Karpas-422 (cell line): ENCODE measurements around the gene NFATC2IP. TPM values are rescaled to one million over a fixed set of nuclear protein-coding genes. Genes with fewer than 3 reads are reported as not detected.
"Not testable (repeated sequence)": the region's sequence is repeated elsewhere in the genome, so short reads cannot be mapped to it uniquely, and the experiment has no call there.

Source experiments
- DNase-seq: peaks from one replicate; pipeline ENCODE4 v3.0.0-alpha.2; 2015
- H2AFZ ChIP-seq: fragments of 200-600 bp; sonication (generic); 2 replicates; pipeline ENCODE4 v1.6.1; 2014; ENCODE audit warnings: antibody characterized with exemption, low read length, mixed read lengths
- H3K27ac ChIP-seq: fragments of 200-600 bp; sonication (generic); 2 replicates; pipeline ENCODE4 v1.5.1; 2014; ENCODE audit warnings: mild to moderate bottlenecking, low read length, moderate library complexity
- H3K27me3 ChIP-seq: fragments of 200-600 bp; sonication (generic); 2 replicates; pipeline ENCODE4 v1.6.1; 2014; ENCODE audit warnings: low read length, mixed read lengths
- H3K36me3 ChIP-seq: fragments of 200-600 bp; sonication (generic); 2 replicates; pipeline ENCODE4 v1.6.1; 2014; ENCODE audit warnings: low read length, mixed read lengths; ENCODE audit not compliant: insufficient read depth
- H3K4me1 ChIP-seq: fragments of 200-600 bp; sonication (generic); 2 replicates; pipeline ENCODE4 v1.6.1; 2014; ENCODE audit warnings: mild to moderate bottlenecking, low read length, mixed read lengths
- H3K4me2 ChIP-seq: fragments of 200-600 bp; sonication (generic); 2 replicates; pipeline ENCODE4 v1.6.1; 2014; ENCODE audit warnings: low read length, low read depth, mild to moderate bottlenecking; ENCODE audit not compliant: poor library complexity, severe bottlenecking
- H3K4me3 ChIP-seq: fragments of 200-600 bp; sonication (generic); 2 replicates; pipeline ENCODE4 v1.5.1; 2014; ENCODE audit warnings: mild to moderate bottlenecking, antibody characterized with exemption, low read length, mixed read lengths
- H3K79me2 ChIP-seq: fragments of 200-600 bp; sonication (generic); 2 replicates; pipeline ENCODE4 v1.6.1; 2014; ENCODE audit warnings: mild to moderate bottlenecking, low read length, mixed read lengths
- H3K9ac ChIP-seq: fragments of 200-600 bp; sonication (generic); 2 replicates; pipeline ENCODE4 v1.6.0; 2014; ENCODE audit warnings: low read length
- H3K9me2 ChIP-seq: fragments of 200-600 bp; sonication (generic), shearing (Covaris generic); replicated peaks from 2 replicates; pipeline ENCODE4 v1.6.0; 2014; ENCODE audit warnings: mild to moderate bottlenecking, low read length, moderate library complexity; ENCODE audit not compliant: insufficient read depth
- H3K9me3 ChIP-seq: fragments of 300-700, 200-600 bp; sonication (generic); 2 replicates; pipeline ENCODE4 v1.6.1; 2014; ENCODE audit warnings: low read length, mixed read lengths
- H4K20me1 ChIP-seq: fragments of 200-600 bp; sonication (generic); 2 replicates; pipeline ENCODE4 v1.6.1; 2014; ENCODE audit warnings: mild to moderate bottlenecking, antibody characterized with exemption, low read length, low read depth; ENCODE audit not compliant: insufficient read depth
- total RNA-seq: library from RNA; depleted of rRNA; stranded (reverse); fragments of >200 nt; shearing (Covaris generic); gene quantifications from 2 replicates; pipeline ENCODE4 v1.2.3, GENCODE V29; 2014; ENCODE audit warnings: low replicate concordance

The NFATC2IP gene
- total RNA-seq, 1 experiment from 2014 or later: 64.0 TPM

DNA sequence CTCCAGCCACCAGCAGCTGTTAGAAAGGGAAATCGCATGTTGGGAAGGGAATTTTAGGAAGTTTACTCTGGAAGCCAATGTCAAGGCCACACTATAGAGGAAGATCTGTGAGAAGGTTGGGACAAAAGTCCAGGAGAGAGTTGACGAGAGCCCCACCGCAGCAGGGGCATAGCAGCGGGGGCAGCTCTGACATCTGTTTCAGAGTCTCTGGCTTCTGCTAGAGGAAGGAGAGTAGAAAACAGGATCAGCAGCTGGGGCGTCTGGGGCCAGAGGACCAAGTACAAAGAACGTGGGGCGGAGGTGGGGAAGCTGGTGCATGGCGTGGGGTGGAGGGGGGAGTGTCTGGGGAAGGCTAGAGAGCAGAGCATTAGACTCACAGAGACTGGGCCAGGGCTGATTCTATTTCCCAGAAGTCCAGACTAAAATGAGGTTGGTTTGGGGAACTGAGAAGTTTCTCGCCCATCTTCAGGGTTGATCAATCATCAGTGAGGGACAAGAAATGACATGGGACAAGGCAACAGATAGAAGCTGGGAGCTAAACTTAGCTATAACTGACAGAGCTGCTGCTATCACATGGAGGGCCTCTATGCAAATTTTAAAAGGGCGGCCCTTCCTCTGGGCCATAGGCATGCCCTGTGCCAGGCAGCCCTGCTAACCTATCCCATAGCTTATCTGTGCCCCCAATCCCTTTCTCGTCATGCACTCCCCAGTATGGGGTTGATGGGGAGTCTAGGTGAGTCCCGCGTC is 26.9 kb upstream of the NFATC2IP start:
- Histone ChIP-seq H3K27ac (peak overlapping the region; percentile 98), H3K27me3 (no peaks in the 10 kb centered on the region), H3K79me2 (peaks cover 10% of the 10 kb centered on the region), H3K9me2 (no peaks in the 10 kb centered on the region), H4K20me1 (no peaks in the 10 kb centered on the region), H2AFZ (no peak overlapping the region), H3K4me2 (peak overlapping the region; percentile 86), H3K9me3 (no peaks in the 10 kb centered on the region), H3K4me3 (peak overlapping the region; percentile 71), H3K9ac (peak overlapping the region; percentile 94), H3K36me3 (peaks cover 13% of the 10 kb centered on the region), H3K4me1 (peaks cover 23% of the 10 kb centered on the region)
- DNase-seq: peak; percentile 96

GRCh38 chr16:28924399-28924761 is 26.4 kb upstream of the NFATC2IP start:
- Histone ChIP-seq H2AFZ (no peak overlapping the region), H3K36me3 (peaks cover 8% of the 10 kb centered on the region), H3K79me2 (peaks cover 10% of the 10 kb centered on the region), H4K20me1 (no peaks in the 10 kb centered on the region), H3K27me3 (no peaks in the 10 kb centered on the region), H3K9me2 (no peaks in the 10 kb centered on the region), H3K4me3 (peak overlapping the region; percentile 71), H3K9ac (peak overlapping the region; percentile 94), H3K4me1 (peaks cover 23% of the 10 kb centered on the region), H3K27ac (peak overlapping the region; percentile 98), H3K4me2 (peak overlapping the region; percentile 86), H3K9me3 (no peaks in the 10 kb centered on the region)
- DNase-seq: no peak

DNA sequence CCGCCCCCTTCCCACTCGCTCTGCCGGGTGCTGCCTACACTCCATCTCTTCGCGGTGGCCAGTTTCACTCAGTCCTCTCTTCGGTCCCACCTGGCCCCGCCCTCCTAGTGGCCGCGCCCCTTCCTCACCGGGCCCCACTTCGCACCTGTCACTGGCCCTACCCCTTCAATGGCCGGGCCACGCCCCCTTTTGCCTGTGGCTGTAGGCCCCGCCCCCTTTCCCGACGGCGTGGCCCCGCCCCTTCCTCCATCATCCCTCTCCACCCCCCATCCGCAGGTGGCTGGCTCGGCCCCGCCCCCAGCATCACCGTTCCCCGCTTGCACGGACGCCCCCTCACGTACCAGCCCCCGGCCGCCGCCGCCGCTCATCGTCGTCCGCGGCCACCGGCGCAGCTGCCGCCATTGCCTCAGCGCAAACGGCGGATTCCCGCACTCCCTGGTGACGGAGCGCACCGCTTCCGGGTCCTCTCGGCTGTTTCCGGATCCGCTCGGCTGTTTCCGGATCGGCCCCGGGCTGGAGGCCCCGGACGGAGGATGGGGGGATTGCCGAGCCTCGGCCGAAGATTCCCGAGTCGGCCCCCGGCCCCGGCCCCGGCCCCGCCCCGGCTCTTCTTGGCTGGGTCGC is 25.9 kb upstream of the NFATC2IP start, which contains the start of gene RABEP2:
Gene RABEP2 (minus strand): TSS at position 477 of the 624 bp plus-strand sequence. CDS start 75 bp downstream, at position 402.
- H3K9me3 ChIP-seq: no peaks in the 10 kb centered on the region
- peak within 1 kb of the TSS; percentile 94 for H3K9ac ChIP-seq
- H3K4me3 ChIP-seq: peak within 1 kb of the TSS; percentile 71
- peaks cover 23% of the 10 kb centered on the region for H3K4me1 ChIP-seq
- H3K79me2 ChIP-seq: peaks cover 10% of the 10 kb centered on the region
- no peaks in the 10 kb centered on the region for H4K20me1 ChIP-seq
- H3K4me2 ChIP-seq: peak within 1 kb of the TSS; percentile 86
- no peaks in the 10 kb centered on the region for H3K27me3 ChIP-seq
- peak; percentile 98 for DNase-seq
- peak within 1 kb of the TSS; percentile 98 for H3K27ac ChIP-seq
- peaks cover 5% of the 10 kb centered on the region for H3K36me3 ChIP-seq
- peak within 1 kb of the TSS; percentile 69; the same call in 1 of the 2 replicates for H2AFZ ChIP-seq
- no peaks in the 10 kb centered on the region for H3K9me2 ChIP-seq

GRCh38 chr16:28925386-28926228 is 25.1 kb upstream of the NFATC2IP start:
- Histone ChIP-seq H3K4me3 (peak overlapping the region; percentile 71), H3K4me1 (peaks cover 30% of the 10 kb centered on the region), H3K9me2 (no peaks in the 10 kb centered on the region), H3K27ac (peak overlapping the region; percentile 98), H3K9me3 (no peaks in the 10 kb centered on the region), H3K4me2 (peak overlapping the region; percentile 86), H3K27me3 (no peaks in the 10 kb centered on the region), H3K9ac (peak overlapping the region; percentile 94), H4K20me1 (no peaks in the 10 kb centered on the region), H3K79me2 (peaks cover 10% of the 10 kb centered on the region), H2AFZ (no peak overlapping the region), H3K36me3 (peaks cover 5% of the 10 kb centered on the region)
- DNase-seq: peak; percentile 95

GRCh38 chr16:28926284-28926683 is 24.5 kb upstream of the NFATC2IP start:
- peaks cover 37% of the 10 kb centered on the region for H3K4me1 ChIP-seq
- H3K9me2 ChIP-seq, H4K20me1 ChIP-seq, H3K79me2 ChIP-seq, H2AFZ ChIP-seq, H3K9me3 ChIP-seq, DNase-seq, H3K27me3 ChIP-seq, H3K36me3 ChIP-seq: not testable (repeated sequence)
- peak overlapping the region; percentile 71 for H3K4me3 ChIP-seq
- peak overlapping the region; percentile 94 for H3K9ac ChIP-seq
- H3K27ac ChIP-seq: peak overlapping the region; percentile 98
- H3K4me2 ChIP-seq: peak overlapping the region; percentile 86

GRCh38 chr16:28927815-28928214 is 22.9 kb upstream of the NFATC2IP start:
- Histone ChIP-seq H3K27me3 (no peaks in the 10 kb centered on the region), H3K4me2 (no peak overlapping the region), H4K20me1 (no peaks in the 10 kb centered on the region), H3K4me1 (peaks cover 44% of the 10 kb centered on the region), H3K9me3 (no peaks in the 10 kb centered on the region), H3K9me2 (no peaks in the 10 kb centered on the region), H3K79me2 (peaks cover 21% of the 10 kb centered on the region), H3K36me3 (peaks cover 5% of the 10 kb centered on the region), H3K27ac (peak overlapping the region; percentile 59; the same call in 1 of the 2 replicates), H2AFZ (no peak overlapping the region), H3K4me3 (no peak overlapping the region), H3K9ac (no peak overlapping the region)
- DNase-seq: peak; percentile 41

DNA sequence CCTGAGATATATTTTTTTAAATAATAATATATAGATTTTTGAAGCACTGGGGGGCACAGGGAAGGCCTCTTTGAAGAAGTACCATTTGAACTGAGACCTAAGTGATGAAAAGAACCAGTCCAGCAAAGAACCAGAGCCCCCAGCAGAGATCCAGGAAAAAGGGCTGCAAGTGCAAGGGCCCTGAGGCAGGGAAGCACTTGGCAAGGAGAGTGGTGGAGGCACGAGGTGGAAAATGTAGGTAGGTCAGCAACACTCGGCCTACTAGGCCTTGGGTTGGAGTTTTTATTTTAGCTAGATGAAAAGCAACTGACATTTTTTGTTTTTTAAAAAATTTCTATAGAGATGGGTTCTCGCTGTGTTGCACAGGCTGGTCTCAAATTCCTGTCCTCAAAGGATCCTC is 20.5 kb upstream of the NFATC2IP start:
- Histone ChIP-seq H3K79me2 (peaks cover 26% of the 10 kb centered on the region), H3K27ac (peak overlapping the region; percentile 98), H3K4me1 (peaks cover 32% of the 10 kb centered on the region), H4K20me1 (no peaks in the 10 kb centered on the region), H3K9me2 (no peaks in the 10 kb centered on the region), H3K4me3 (no peak overlapping the region), H3K36me3 (peaks cover 8% of the 10 kb centered on the region), H3K9me3 (no peaks in the 10 kb centered on the region), H3K9ac (peak overlapping the region; percentile 92), H2AFZ (no peak overlapping the region), H3K4me2 (peak overlapping the region; percentile 86), H3K27me3 (no peaks in the 10 kb centered on the region)
- DNase-seq: no peak

- Histone ChIP-seq H3K9me3 (no peaks in the 10 kb centered on the region), H4K20me1 (no peaks in the 10 kb centered on the region), H3K4me1 (peaks cover 32% of the 10 kb centered on the region), H3K9ac (peak overlapping the region; percentile 92), H3K4me3 (peak overlapping the region; percentile 80), H3K27ac (peak overlapping the region; percentile 98), H3K9me2 (no peaks in the 10 kb centered on the region), H3K36me3 (peaks cover 8% of the 10 kb centered on the region), H2AFZ (no peak overlapping the region), H3K27me3 (no peaks in the 10 kb centered on the region), H3K79me2 (peaks cover 26% of the 10 kb centered on the region), H3K4me2 (peak overlapping the region; percentile 86)
- DNase-seq: peak; percentile 93
Observed at GRCh38 chr16:28930652-28931051, 20.1 kb upstream of the NFATC2IP start.
